Peyer's patch (tissue), 4 donors: ENCODE results near the gene PODXL2.

Experiments used
- POLR2A ChIP-seq, 2 donors: fragments of 450-650 bp; IDR thresholded peaks; one replicate each; pipeline ENCODE4 v1.5.1; 2017; ENCODE audit warnings: antibody characterized with exemption in 2 of 2, mild to moderate bottlenecking in 2 of 2, moderate library complexity in 2 of 2
- TF ChIP-seq, protein P1 (sequence below), 6 experiments: fragments of 450-650 bp in 4 of 6; fragments of 200-600 bp in 2 of 6; sonication (generic) in 1 of 6; IDR thresholded peaks; one replicate each; pipeline ENCODE4 v1.5.1; 2017 to 2019; ENCODE audit warnings: antibody characterized with exemption in 6 of 6, mild to moderate bottlenecking in 3 of 6, moderate library complexity in 1 of 6

DNA sequence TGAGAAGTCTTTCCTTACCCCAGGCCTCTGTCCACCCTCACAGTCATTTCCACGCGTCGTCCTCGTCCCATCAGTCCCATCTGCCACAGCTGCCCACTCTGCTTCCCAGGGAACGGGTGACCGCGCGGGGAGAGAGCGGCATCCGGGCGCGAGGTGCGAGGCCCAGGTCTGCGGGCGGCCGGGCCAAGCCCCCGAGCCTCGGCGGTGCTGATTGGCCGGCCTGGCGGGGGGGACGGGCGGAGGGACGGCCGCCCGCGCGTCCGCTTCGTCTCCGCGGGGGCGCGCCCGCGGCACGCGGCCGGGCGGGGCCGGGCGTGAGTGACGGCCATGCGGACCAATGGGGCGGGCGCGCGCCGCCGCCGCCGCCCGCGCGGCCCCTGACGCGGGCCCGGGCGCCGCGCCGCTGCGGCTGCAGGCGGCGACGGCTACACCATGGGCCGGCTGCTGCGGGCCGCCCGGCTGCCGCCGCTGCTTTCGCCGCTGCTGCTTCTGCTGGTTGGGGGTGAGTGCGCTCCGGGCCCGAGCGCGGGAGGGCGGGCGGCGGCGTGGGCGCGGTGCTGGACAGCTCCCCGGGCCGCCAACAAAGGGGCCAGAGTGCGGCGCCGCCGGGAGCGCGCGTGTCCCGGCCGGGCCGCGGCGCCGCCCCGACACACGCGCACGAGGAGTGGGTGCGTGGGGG lies at the start of gene PODXL2:
- TF ChIP-seq, protein P1, sequence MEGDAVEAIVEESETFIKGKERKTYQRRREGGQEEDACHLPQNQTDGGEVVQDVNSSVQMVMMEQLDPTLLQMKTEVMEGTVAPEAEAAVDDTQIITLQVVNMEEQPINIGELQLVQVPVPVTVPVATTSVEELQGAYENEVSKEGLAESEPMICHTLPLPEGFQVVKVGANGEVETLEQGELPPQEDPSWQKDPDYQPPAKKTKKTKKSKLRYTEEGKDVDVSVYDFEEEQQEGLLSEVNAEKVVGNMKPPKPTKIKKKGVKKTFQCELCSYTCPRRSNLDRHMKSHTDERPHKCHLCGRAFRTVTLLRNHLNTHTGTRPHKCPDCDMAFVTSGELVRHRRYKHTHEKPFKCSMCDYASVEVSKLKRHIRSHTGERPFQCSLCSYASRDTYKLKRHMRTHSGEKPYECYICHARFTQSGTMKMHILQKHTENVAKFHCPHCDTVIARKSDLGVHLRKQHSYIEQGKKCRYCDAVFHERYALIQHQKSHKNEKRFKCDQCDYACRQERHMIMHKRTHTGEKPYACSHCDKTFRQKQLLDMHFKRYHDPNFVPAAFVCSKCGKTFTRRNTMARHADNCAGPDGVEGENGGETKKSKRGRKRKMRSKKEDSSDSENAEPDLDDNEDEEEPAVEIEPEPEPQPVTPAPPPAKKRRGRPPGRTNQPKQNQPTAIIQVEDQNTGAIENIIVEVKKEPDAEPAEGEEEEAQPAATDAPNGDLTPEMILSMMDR (IDR thresholded peaks at IDR 0.05) = no peak
- TF ChIP-seq POLR2A (IDR thresholded peaks at IDR 0.05) = no peak
